HPDE6-E6E7 (cell line): ENCODE data around the gene RFT1.

Experiments
- DNase-seq: peaks from one replicate; pipeline ENCODE4 v3.0.0; 2011; ENCODE audit warnings: missing footprints; ENCODE audit errors: extremely low spot score

The RFT1 gene, protein sequence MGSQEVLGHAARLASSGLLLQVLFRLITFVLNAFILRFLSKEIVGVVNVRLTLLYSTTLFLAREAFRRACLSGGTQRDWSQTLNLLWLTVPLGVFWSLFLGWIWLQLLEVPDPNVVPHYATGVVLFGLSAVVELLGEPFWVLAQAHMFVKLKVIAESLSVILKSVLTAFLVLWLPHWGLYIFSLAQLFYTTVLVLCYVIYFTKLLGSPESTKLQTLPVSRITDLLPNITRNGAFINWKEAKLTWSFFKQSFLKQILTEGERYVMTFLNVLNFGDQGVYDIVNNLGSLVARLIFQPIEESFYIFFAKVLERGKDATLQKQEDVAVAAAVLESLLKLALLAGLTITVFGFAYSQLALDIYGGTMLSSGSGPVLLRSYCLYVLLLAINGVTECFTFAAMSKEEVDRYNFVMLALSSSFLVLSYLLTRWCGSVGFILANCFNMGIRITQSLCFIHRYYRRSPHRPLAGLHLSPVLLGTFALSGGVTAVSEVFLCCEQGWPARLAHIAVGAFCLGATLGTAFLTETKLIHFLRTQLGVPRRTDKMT

DNA sequence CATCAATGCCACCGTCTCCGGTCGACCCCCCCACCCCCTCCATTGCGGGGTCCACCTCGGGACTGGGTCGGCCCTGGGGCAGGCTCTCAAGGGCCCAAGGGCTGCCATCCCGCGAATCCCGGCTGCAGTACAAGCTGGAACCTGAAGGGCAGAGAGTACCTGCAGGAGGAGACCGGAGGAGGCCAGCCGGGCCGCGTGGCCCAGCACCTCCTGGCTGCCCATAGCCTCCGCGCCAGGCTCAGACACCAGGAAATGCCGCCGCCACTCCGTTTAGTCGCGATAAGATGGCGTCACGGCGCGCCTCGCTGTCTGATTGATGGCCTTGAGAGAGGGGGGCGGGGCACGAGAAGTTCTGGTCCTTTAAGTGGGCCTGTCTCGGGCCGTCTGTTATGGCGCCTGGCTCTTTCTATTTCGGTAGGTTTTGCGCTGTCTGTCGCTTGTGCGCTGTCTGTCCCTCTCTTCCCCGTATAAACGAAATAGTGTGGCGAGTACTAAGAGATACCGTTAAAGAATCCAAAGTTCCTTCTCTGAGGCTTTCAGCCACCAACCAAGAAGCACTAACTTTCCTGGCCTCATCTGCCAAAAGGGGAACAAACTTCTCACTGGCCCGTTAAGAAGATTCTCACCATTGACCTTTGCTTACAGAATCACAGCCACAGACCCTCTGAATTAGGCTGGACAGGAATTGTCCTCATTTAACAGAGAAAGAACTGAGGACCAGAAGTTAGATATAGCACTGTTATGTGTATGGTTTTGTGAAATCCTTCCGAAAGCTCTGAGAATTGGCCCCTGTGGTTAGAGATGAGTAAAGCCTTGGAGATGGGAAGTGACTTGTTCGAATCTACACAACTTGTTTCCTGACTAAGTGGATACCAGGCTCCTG lies at the start of gene RFT1:
Gene RFT1 (minus strand): TSS at position 257 of the 883 bp plus-strand sequence. CDS start 35 bp downstream, at position 222.
- DNase-seq, result peak; percentile 49

- no peak for DNase-seq
These were observed 49.3 kb upstream of the RFT1 start for GRCh38 chr3:53179580-53179979.

- DNase-seq, result no peak
These were observed 48.0 kb upstream of the RFT1 start for GRCh38 chr3:53178246-53178645.

DNA sequence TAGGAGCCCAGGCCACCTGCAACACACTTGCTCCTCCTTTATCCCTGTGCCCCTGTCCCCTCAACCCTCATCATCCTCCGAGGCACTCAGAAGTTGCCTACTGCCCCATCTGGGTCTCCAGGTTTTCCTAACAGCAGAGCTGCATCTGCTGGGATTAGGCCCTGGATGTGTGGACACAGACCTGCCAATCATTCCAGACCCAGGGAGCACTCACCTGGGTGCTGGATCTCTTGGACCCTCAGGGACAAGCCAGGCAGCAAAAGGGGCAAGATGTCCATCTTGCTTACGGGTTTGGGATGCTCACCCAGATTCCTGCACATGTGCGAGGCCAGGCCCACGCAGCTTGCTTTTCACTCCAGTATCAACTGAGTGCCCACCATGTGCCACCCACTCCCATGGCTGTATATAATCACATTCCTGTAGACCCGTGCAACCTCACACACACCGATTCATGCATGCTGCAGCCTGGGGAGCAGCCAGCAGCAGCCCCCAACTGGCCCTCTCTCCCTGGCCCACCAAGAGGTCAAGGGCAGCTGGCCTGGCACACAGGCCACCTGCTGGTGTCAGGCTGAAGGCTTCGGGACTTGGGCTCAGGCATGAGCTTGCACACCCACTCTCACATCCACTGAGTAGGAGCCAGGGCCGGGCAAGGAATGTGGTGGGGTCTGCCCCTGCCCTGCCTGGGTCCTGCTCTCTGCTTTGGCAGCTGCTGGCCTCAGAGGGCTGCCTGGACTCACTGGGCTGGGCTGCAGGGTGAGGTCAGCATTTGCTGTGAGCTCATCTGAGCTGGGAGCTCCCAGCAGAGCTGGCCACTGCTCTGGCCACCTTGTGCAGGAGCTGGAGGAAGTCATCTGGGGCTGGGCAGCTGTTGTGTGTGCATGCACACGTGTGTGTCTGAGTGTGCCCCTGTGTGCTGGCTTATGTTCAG lies 45.6 kb upstream of the RFT1 start:
- DNase-seq, result no peak

DNA sequence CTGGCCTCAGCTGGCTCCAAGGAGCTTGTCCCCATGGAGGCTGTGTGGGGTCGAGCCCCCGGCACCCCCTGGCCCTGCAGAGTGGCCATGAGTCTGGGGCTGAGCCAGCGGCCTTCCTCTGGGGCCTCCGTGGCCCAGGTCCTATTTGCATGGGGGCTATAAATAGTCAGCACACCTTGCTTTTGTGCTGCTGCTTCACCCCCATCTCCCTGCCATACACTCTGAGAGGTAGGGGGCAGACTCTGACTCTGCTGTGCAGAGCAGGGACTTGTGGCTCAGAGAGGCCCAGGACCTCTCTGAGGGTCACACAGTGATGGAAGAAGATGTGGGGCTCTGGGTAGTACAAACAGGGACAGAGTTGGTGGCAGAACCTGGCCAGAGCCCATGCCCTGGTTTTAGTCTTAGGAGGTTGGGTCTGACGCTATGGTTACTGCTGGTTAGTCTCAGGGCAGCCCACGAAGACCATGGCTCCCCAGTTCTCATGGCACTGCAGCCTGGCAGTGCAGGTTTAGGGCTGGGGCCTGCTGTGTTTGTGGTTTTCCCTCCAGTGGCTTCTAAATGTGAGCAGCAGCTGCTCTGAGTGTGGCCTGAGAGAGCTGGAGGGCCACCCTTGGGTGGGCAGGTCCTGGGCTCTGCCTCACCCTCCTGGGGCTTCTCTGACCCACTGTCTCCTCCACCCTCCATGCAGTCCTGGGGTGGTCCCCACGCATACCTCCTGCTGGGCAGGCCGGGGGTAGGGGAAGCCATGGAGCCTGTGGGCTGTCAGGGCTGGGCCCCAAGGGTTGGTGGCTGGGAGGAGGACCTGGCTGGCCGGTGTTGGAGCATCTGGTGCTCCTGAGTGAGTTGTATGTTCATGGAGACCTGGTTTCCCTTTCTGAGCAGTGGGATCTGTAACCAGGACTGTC lies 44.4 kb upstream of the RFT1 start:
- no peak for DNase-seq

DNA sequence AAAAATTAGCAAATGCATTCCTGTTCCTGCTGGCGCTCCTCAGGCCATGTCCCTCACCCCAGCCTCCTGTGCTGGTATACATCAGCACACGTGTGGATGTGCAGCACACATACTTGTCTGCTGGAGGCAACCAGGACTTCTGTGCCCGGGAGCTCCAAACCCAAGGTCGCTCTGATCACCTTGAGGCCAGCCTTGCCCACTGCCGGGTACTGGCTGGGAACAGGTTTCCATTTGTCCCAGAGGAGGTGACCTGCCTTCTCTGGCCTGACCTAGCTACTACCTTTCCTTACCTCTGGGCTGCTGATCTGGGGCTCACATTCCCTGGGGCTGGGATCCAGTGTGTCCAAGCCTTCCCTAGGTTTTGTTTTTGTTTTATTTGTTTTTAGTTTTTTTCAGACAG lies 42.9 kb upstream of the RFT1 start:
- DNase-seq, result no peak

DNA sequence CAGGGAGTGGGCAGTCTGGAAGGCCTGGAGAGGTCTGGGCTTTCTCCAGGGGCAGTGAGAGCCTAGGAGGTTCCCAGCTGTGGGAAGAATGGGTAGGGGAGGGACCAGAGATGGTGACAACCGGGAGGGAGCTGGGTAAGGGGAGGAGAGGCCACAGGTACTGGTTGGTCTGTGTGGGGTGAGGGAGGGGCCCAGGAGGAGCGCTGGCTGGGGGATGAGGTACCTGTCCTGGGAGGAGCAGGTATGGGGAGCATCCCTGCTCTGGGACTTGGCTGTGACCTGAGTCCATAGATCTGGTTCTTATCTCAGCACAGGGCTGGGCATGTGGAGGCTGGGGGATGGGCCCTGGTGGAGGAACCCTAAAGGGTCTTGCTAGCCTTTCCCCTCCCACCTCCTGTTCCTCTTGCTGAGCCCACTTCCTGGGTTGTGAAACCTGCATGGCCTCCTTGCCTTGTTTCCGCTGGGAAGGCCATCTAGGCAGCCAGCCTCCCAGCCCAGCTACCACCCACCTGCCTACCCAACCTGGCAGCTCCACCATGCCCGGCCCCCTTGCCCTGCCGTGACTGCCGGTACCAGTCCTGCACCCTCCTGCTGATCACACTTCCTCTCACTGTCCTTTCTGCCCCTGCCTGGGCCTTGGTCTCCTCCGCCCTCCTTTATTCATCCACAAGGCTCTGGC lies 41.7 kb upstream of the RFT1 start:
- no peak for DNase-seq

- no peak for DNase-seq
These were observed 40.8 kb upstream of the RFT1 start for GRCh38 chr3:53171064-53171418.

- no peak for DNase-seq
These were observed 40.3 kb upstream of the RFT1 start for GRCh38 chr3:53170325-53171063.

- no peak for DNase-seq
These were observed 39.6 kb upstream of the RFT1 start for GRCh38 chr3:53169832-53170324.

- DNase-seq, result no peak
These were observed 39.0 kb upstream of the RFT1 start for GRCh38 chr3:53169045-53169831.

DNA sequence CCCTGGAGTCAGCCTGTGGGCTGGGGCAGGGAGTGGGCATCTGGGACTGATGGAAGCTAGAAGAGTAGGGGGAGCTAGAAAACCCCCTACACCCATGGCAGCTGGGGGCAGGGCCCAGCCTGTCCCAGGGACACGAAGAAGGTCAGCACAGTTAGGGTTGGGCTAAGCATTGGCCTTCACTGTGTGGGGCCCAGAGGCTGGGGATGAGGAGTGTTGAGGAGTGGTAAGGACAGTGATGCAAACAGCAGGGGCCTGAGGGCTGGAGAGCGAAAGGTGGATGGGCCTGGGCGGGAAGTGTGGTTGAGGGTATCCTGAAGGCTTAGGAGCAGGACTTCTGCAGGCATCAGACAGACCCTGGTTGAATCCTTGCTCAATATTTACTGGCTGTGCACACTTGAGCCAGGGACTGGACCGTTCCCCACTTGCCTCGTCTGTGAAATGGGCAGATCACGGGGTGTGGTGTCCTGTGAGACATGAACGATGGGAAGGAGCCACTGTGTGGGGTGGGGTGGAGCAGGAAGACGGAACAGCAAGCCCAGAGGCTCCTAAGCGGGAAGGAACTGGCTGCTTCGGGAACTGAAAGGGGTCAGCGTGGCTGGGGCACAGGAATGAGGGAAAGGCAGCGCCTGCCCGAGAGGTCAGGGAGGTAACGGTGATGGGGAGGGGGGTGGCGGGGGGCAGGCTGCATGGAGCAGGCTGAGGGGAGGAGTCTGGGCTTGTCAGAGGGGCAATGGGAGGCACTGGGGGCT lies 38.1 kb upstream of the RFT1 start:
- DNase-seq, result no peak

DNA sequence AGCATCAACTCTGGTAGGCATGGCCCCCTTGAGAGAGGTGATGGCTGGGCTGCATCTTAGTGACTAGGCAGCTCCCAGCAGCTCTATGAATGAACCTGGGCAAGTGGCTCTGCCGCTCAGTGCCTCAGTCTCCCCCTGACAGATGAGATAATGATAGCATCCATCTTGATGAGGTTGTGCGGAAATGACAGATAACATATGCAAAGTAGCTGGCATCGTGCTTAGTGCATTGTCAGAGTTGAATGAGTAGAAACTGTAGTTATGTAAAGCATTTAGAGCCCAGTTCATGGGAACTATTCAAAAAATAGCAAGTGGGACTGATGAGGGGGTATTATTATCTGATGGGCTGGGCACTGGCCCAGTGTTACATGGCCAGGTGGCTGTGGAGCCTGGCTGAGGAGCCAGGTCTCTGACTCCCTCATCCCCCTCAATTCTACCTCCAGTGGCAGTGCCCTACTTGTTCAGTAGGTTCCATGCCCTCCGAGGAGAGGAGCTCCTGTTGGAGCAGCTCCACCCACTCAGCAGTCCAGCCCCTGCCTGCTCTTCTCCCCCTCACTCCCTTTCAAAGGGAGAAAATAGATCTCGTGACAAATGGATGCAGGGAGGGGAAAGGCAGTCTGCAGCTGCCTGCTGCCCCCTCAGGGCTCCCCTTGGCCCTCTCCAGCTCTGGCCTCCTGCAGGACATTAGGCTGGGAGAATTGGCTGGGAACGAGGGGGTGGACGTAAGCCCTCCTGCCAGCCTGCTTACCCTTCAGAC lies 37.4 kb upstream of the RFT1 start:
- no peak for DNase-seq

DNA sequence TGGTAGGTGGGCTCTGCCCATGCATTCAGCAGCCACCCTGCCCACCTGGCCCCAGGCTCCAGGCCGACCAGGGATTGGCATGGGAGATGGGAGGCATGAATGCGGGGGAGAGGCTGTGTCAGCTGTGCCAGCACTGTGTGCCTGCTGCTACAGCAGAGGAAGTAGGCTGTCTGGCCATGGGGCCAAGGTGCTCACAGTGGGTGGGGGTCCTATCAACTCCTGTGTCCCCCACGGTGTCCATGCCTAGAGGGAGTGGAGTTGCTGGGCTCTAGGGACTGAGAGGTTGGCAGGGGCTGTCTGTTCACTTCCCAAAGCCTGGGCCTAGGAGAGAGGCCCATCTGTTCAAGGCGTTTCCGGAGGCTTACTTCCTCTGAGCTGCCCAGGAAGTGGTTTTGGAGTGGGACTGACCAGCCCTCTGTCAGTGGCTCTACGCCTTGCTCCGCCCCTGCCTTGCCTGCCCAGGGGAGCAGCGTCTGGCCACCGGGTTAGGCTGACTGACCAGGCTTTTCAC lies 36.6 kb upstream of the RFT1 start:
- no peak for DNase-seq

DNA sequence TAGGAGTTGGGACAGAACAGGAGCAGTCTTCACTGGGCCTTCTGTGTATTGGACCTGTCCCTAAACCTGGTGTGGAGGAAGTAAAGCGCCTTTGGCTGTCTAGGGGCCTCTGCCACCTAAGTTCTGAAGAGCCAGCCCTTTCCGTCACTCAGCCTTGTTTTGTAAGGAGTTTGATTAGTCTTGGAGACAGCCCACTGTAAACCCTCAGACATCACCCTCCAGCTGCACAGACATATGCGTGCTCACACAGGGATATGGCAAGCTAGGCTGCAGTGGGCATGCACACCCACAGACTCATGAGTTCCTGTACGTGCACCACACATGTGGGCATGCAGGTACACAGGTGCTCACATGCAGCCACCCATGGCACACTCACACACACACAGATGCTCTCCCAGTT lies 36.0 kb upstream of the RFT1 start:
- DNase-seq, result no peak

- DNase-seq, result no peak
These were observed 34.7 kb upstream of the RFT1 start for GRCh38 chr3:53164911-53165310.
